PC-9 (cell line): ENCODE measurements around the gene STOX2. TPM values are rescaled to one million over a fixed set of nuclear protein-coding genes. Genes with fewer than 3 reads are reported as not detected.

Experiments used
- BruUV-seq: library from RNA; stranded (reverse); fragments of 400-500 nt; replicated peaks from 2 replicates; lab custom pipeline; 2021; lab: Mats Ljungman, UMichigan
- CTCF ChIA-PET: fragments of 300-600 bp; sonication (Branson Sonifier 250); formaldehyde crosslinking; loops from one replicate; lab custom pipeline; 2022; ENCODE audit warnings: antibody characterized with exemption; lab: Charles Lee
- POLR2A ChIA-PET: fragments of 300-600 bp; sonication (Branson Sonifier 250); formaldehyde crosslinking; loops from one replicate; lab custom pipeline; 2022; ENCODE audit warnings: antibody characterized with exemption; ENCODE audit not compliant: unreplicated experiment; lab: Charles Lee
- DNase-seq, 2 experiments: peaks; one replicate each; pipeline versions ENCODE4 v3.0.0 to v3.0.0-alpha.2; 2015 to 2022; ENCODE audit warnings: mixed read lengths in 1 of 2
- H2AFZ ChIP-seq: fragments of 200-600 bp; sonication (generic); 2 replicates; pipeline ENCODE4 v1.8.1; 2017; ENCODE audit warnings: antibody characterized with exemption
- H3F3A ChIP-seq: fragments of 200-600 bp; sonication (generic); 2 replicates; pipeline ENCODE4 v1.8.1; 2017; ENCODE audit warnings: antibody characterized with exemption, mild to moderate bottlenecking, low read depth; ENCODE audit not compliant: insufficient read depth
- H3K27ac ChIP-seq: fragments of 200-600 bp; sonication (generic); 2 replicates; pipeline ENCODE4 v1.6.1; 2016; ENCODE audit warnings: mixed run types
- H3K27me3 ChIP-seq: fragments of 200-600 bp; sonication (generic); 2 replicates; pipeline ENCODE4 v1.6.1; 2016; ENCODE audit warnings: low read depth, mixed run types; ENCODE audit not compliant: insufficient read depth
- H3K36me3 ChIP-seq: fragments of 200-600 bp; sonication (generic); 2 replicates; pipeline ENCODE4 v1.6.1; 2016; ENCODE audit warnings: low read depth, mixed run types
- H3K4me1 ChIP-seq: fragments of 200-600 bp; sonication (generic); replicated peaks from 2 replicates; pipeline ENCODE4 v1.6.1; 2016; ENCODE audit warnings: mixed run types; ENCODE audit not compliant: insufficient read depth
- H3K4me2 ChIP-seq: fragments of 200-600 bp; sonication (generic); 2 replicates; pipeline ENCODE4 v1.6.1; 2017; ENCODE audit warnings: mixed run types
- H3K4me3 ChIP-seq: fragments of 200-600 bp; sonication (generic); 2 replicates; pipeline ENCODE4 v1.6.1; 2016; ENCODE audit warnings: mixed run types
- H3K79me2 ChIP-seq: fragments of 200-600 bp; sonication (generic); 2 replicates; pipeline ENCODE4 v1.6.1; 2017; ENCODE audit warnings: low read depth, mixed run types
- H3K9me2 ChIP-seq: fragments of 200-600 bp; sonication (generic); 2 replicates; pipeline ENCODE4 v1.8.1; 2017; ENCODE audit warnings: mild to moderate bottlenecking; ENCODE audit not compliant: insufficient read depth
- H3K9me3 ChIP-seq: fragments of 200-600 bp; sonication (generic); 2 replicates; pipeline ENCODE4 v1.8.1; 2016; ENCODE audit warnings: low read depth; ENCODE audit not compliant: insufficient read depth
- H4K20me1 ChIP-seq: fragments of 200-600 bp; sonication (generic); 2 replicates; pipeline ENCODE4 v1.8.1; 2017; ENCODE audit not compliant: insufficient read depth
- EZH2 ChIP-seq: fragments of 200-600 bp; sonication (generic); IDR thresholded peaks from 2 replicates; pipeline ENCODE4 v1.8.0; 2017; ENCODE audit warnings: antibody characterized with exemption, low read depth
- intact Hi-C: fragments of 100-400 bp; cut with micrococcal nuclease; formaldehyde crosslinking; loops from one replicate; pipeline ENCODE4 v1.10.0; 2022; ENCODE audit not compliant: unreplicated experiment
- total RNA-seq: library from RNA; stranded (reverse); gene quantifications from 2 replicates; pipeline ENCODE4 v1.2.3, GENCODE V29; 2021
- TF ChIP-seq, protein P1 (sequence below): fragments of 200-600 bp; sonication (generic); conservative IDR thresholded peaks from 2 replicates; pipeline ENCODE4 v1.6.1; 2017; ENCODE audit warnings: mixed run types, antibody characterized with exemption, mild to moderate bottlenecking, moderate library complexity

Gene STOX2
- total RNA-seq, 1 experiment from 2014 or later = 4.5 TPM

DNA sequence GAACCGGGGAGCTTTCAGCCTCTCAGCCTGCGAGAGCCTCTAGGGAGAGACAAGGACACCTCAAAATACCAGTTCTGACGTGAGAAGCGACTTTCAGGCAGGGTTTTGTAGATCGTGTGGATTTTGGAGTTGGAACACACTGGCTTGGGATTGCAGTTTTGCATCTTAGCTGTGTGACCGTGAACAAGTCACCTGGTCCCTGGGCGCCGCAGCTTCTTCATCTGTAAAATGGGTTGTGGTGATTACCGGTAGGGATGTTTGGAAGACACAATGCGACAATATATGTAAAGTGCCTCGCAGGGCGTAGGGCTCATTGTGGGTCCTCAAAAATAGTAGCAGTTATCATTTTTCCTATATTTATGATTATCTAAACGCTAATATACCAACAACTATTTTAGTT, 43.7 kb upstream of the STOX2 start:
- Histone ChIP-seq H3K9me3 (no peaks in the 10 kb centered on the region), H3K4me1 (no peaks in the 10 kb centered on the region), H3K4me2 (no peak overlapping the region), H3K27ac (no peak overlapping the region), H2AFZ (no peak overlapping the region), H4K20me1 (no peaks in the 10 kb centered on the region), H3K36me3 (no peaks in the 10 kb centered on the region), H3K79me2 (no peaks in the 10 kb centered on the region), H3K4me3 (no peak overlapping the region), H3K9me2 (no peaks in the 10 kb centered on the region), H3K27me3 (no peaks in the 10 kb centered on the region), H3F3A (no peaks in the 10 kb centered on the region)
- no TSS peak for BruUV-seq
- ChIA-PET POLR2A (no interaction called here), CTCF (no interaction called here)
- no peak for DNase-seq
- TF ChIP-seq, protein P1, sequence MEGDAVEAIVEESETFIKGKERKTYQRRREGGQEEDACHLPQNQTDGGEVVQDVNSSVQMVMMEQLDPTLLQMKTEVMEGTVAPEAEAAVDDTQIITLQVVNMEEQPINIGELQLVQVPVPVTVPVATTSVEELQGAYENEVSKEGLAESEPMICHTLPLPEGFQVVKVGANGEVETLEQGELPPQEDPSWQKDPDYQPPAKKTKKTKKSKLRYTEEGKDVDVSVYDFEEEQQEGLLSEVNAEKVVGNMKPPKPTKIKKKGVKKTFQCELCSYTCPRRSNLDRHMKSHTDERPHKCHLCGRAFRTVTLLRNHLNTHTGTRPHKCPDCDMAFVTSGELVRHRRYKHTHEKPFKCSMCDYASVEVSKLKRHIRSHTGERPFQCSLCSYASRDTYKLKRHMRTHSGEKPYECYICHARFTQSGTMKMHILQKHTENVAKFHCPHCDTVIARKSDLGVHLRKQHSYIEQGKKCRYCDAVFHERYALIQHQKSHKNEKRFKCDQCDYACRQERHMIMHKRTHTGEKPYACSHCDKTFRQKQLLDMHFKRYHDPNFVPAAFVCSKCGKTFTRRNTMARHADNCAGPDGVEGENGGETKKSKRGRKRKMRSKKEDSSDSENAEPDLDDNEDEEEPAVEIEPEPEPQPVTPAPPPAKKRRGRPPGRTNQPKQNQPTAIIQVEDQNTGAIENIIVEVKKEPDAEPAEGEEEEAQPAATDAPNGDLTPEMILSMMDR = no peak
- TF ChIP-seq EZH2 = no peak
- intact Hi-C loops = no loop called here

DNA sequence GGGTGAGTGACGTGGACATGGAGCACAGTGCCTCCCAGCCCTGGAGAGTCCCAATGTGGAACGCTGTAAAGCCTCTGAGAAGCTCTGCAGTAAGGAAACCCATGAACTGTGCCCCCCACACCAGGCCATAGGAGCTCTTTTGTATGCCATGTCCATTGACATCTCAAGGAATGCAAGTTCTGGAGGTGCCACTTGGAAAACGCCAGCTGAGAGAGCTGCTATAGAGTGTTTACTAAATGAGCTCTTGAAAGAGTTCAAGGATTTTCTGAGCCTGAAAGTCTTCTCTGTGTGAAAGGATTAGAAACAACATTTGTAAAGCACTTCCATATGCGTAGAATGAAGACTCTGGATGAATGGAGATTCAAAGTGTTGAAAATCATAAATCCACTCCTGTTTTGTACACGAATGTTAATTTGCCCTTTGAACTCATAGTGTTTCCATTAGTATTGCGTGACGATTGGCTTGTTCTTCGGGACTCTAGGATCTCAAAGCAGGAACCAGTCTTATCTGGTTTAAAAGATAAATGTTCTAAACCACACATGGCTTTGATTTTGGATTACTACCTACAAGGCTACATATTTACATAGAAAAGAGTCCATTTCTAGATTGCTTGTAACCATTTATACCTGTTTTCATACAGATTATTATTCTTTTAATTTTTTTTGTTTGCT, 41.8 kb upstream of the STOX2 start:
- no peaks in the 10 kb centered on the region for H3K9me2 ChIP-seq
- H3K4me3 ChIP-seq = no peak overlapping the region
- H3K9me3 ChIP-seq = no peaks in the 10 kb centered on the region
- POLR2A ChIA-PET = no interaction called here
- TF ChIP-seq, protein P1 = no peak
- no peak for TF ChIP-seq EZH2
- H3K27ac ChIP-seq = no peak overlapping the region
- DNase-seq = no peak
- H3F3A ChIP-seq = no peaks in the 10 kb centered on the region
- no peak overlapping the region for H3K4me2 ChIP-seq
- intact Hi-C loops = no loop called here
- no peaks in the 10 kb centered on the region for H4K20me1 ChIP-seq
- no peak overlapping the region for H2AFZ ChIP-seq
- BruUV-seq = no TSS peak
- CTCF ChIA-PET = no interaction called here
- H3K4me1 ChIP-seq = no peaks in the 10 kb centered on the region
- no peaks in the 10 kb centered on the region for H3K79me2 ChIP-seq
- no peaks in the 10 kb centered on the region for H3K36me3 ChIP-seq
- H3K27me3 ChIP-seq = no peaks in the 10 kb centered on the region

DNA sequence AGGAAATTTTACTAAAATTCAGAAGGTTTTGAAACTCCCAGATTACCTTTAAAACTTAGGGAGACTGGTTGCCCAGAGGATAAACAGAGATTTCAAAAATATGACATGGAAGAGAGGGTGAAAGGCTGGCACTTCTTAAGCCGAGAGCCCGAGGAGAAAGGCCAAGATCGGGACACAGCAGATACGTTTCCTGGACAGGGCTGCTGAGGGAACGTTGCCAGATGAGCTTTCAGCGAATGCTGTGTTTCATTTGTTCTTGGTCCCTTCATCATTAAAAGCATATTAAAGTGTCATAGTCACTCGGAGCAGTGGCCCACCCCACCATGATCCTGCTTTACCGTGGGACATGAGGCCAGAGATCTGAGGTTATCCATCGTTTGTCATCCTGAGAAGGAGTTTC, 37.9 kb upstream of the STOX2 start:
- Histone ChIP-seq H3K4me1 (no peaks in the 10 kb centered on the region), H3K27ac (no peak overlapping the region), H3K27me3 (no peaks in the 10 kb centered on the region), H3K9me2 (no peaks in the 10 kb centered on the region), H3K9me3 (no peaks in the 10 kb centered on the region), H2AFZ (no peak overlapping the region), H3K79me2 (no peaks in the 10 kb centered on the region), H3K4me3 (no peak overlapping the region), H3K36me3 (no peaks in the 10 kb centered on the region), H3F3A (no peaks in the 10 kb centered on the region), H4K20me1 (no peaks in the 10 kb centered on the region), H3K4me2 (no peak overlapping the region)
- POLR2A ChIA-PET = no interaction called here
- DNase-seq = no peak
- no TSS peak for BruUV-seq
- intact Hi-C loops = no loop called here
- CTCF ChIA-PET = interaction anchor here (0.7 kb wide), 1 partner anchor 750 kb away, joined by 3 read pairs; no protein-coding TSS in a partner anchor
- TF ChIP-seq EZH2 = no peak
- TF ChIP-seq, protein P1 = no peak
